ENCODE results near the gene SCYGR2.

The SCYGR2 gene

DNA sequence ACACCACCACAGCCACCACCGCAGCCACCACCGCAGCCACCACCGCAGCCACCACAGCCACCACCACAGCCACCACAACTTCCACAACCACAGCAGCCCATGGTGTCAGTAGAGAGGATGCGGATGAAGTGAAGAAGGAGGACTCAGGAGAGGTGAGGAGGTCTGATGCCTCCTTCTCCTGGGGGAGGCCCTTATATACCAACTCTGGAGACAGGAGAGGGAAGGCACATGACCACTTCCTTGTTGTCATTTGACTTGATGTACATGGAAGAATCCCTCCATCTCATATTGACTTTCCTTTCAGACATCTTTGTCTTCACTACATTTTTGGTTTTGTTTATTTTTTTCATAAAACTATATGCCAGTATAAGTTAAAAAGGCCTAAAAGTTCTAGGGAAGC lies 16.0 kb downstream of the SCYGR2 start, which contains the start of gene SCYGR3 (continued):
- TF ChIP-seq ZBTB49 (tag by site-specific recombination; IDR thresholded peaks at IDR 0.05; ENCODE audit: low read depth) = no peak

GRCh38 chr2:227615181-227615580 lies 16.5 kb downstream of the SCYGR2 start:
- Histone ChIP-seq H3K27ac (ENCODE audit: extremely low read depth, low read depth, low read length) (no peak overlapping the region), H3K4me3 (ENCODE audit: low read depth, low read length) (no peak overlapping the region), H3K4me1 (ENCODE audit: control insufficient read depth, insufficient read depth, low read length) (0 out of 2 replicates have a peak, but pooled peaks cover 3% of the 10 kb centered on the region), H3K36me3 (ENCODE audit: control insufficient read depth in 2 of 2, insufficient read depth in 1 of 2, low read length in 2 of 2) (no peaks in the 10 kb centered on the region), H3K9me3 (ENCODE audit: control insufficient read depth, insufficient read depth, low read depth, low read length) (no peaks in the 10 kb centered on the region)
- ChIA-PET POLR2A (no interaction called here), CTCF (no interaction called here)
- TF ChIP-seq ZNF837 (tag by site-specific recombination; IDR thresholded peaks at IDR 0.05) = no peak
- no peak for TF ChIP-seq ZNF239 (tag by site-specific recombination; IDR thresholded peaks at IDR 0.05)
- TF ChIP-seq GLIS1 (tag by site-specific recombination; IDR thresholded peaks at IDR 0.05) = no peak
- no peak for TF ChIP-seq ZNF692 (tag by site-specific recombination; IDR thresholded peaks at IDR 0.05)
- no peak for TF ChIP-seq ZNF791 (tag by site-specific recombination; IDR thresholded peaks at IDR 0.05)
- TF ChIP-seq, protein P1, sequence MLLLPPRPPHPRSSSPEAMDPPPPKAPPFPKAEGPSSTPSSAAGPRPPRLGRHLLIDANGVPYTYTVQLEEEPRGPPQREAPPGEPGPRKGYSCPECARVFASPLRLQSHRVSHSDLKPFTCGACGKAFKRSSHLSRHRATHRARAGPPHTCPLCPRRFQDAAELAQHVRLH (tag by site-specific recombination; IDR thresholded peaks at IDR 0.05) = no peak
- TF ChIP-seq, protein P2, sequence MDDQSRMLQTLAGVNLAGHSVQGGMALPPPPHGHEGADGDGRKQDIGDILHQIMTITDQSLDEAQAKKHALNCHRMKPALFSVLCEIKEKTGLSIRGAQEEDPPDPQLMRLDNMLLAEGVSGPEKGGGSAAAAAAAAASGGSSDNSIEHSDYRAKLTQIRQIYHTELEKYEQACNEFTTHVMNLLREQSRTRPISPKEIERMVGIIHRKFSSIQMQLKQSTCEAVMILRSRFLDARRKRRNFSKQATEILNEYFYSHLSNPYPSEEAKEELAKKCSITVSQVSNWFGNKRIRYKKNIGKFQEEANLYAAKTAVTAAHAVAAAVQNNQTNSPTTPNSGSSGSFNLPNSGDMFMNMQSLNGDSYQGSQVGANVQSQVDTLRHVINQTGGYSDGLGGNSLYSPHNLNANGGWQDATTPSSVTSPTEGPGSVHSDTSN (CRISPR knock-in tag; IDR thresholded peaks at IDR 0.05) = no peak
- TF ChIP-seq ZNF221 (tag by site-specific recombination; IDR thresholded peaks at IDR 0.05; ENCODE audit: borderline replicate concordance) = no peak
- TF ChIP-seq ZNF621 (tag by site-specific recombination; IDR thresholded peaks at IDR 0.05) = no peak
- TF ChIP-seq ZNF23 (tag by site-specific recombination; IDR thresholded peaks at IDR 0.05; ENCODE audit: borderline replicate concordance) = no peak

- POLR2A ChIA-PET = no interaction called here
Observed at GRCh38 chr2:227615906-227616305, 17.2 kb downstream of the SCYGR2 start.

More at GRCh38 chr2:227615906-227616305, 17.2 kb downstream of the SCYGR2 start:
- Histone ChIP-seq H3K4me3 (ENCODE audit: low read depth, low read length) (no peak overlapping the region), H3K36me3 (ENCODE audit: control insufficient read depth in 2 of 2, insufficient read depth in 1 of 2, low read length in 2 of 2) (no peaks in the 10 kb centered on the region), H3K9me3 (ENCODE audit: control insufficient read depth, insufficient read depth, low read depth, low read length) (no peaks in the 10 kb centered on the region), H3K27ac (ENCODE audit: extremely low read depth, low read depth, low read length) (no peak overlapping the region), H3K4me1 (ENCODE audit: control insufficient read depth, insufficient read depth, low read length) (0 out of 2 replicates have a peak, but pooled peaks cover 3% of the 10 kb centered on the region)
- CTCF ChIA-PET = no interaction called here
- no peak for TF ChIP-seq ZXDB (tag by site-specific recombination; IDR thresholded peaks at IDR 0.05)
- no peak for TF ChIP-seq BCL11B (tag by site-specific recombination; IDR thresholded peaks at IDR 0.05; ENCODE audit: low read depth)
- TF ChIP-seq ZBTB48 (tag by site-specific recombination; IDR thresholded peaks at IDR 0.05) = no peak
- TF ChIP-seq ZNF138 (tag by site-specific recombination; IDR thresholded peaks at IDR 0.05; ENCODE audit: borderline replicate concordance) = no peak
- no peak for TF ChIP-seq KLF7 (tag by site-specific recombination; IDR thresholded peaks at IDR 0.05; ENCODE audit: borderline replicate concordance)
- no peak for TF ChIP-seq ZNF529 (tag by site-specific recombination; IDR thresholded peaks at IDR 0.05; ENCODE audit: insufficient replicate concordance)
- no peak for TF ChIP-seq ZNF670 (tag by site-specific recombination; IDR thresholded peaks at IDR 0.05; ENCODE audit: low read depth)
- no peak for TF ChIP-seq ZNF362 (tag by site-specific recombination; IDR thresholded peaks at IDR 0.05)

All from HEK293 (cell line).